VCaP (cell line): Measurements from ENCODE around the gene PHRF1.

Source experiments
- H3K27ac ChIP-seq: fragments of 450-650 bp; 2 replicates; pipeline ENCODE4 v1.5.1; 2017
- CTCF ChIP-seq: fragments of 450-650 bp; conservative IDR thresholded peaks from 2 replicates; pipeline ENCODE4 v1.5.1; 2017; ENCODE audit warnings: mild to moderate bottlenecking, moderate library complexity

Gene PHRF1, protein sequence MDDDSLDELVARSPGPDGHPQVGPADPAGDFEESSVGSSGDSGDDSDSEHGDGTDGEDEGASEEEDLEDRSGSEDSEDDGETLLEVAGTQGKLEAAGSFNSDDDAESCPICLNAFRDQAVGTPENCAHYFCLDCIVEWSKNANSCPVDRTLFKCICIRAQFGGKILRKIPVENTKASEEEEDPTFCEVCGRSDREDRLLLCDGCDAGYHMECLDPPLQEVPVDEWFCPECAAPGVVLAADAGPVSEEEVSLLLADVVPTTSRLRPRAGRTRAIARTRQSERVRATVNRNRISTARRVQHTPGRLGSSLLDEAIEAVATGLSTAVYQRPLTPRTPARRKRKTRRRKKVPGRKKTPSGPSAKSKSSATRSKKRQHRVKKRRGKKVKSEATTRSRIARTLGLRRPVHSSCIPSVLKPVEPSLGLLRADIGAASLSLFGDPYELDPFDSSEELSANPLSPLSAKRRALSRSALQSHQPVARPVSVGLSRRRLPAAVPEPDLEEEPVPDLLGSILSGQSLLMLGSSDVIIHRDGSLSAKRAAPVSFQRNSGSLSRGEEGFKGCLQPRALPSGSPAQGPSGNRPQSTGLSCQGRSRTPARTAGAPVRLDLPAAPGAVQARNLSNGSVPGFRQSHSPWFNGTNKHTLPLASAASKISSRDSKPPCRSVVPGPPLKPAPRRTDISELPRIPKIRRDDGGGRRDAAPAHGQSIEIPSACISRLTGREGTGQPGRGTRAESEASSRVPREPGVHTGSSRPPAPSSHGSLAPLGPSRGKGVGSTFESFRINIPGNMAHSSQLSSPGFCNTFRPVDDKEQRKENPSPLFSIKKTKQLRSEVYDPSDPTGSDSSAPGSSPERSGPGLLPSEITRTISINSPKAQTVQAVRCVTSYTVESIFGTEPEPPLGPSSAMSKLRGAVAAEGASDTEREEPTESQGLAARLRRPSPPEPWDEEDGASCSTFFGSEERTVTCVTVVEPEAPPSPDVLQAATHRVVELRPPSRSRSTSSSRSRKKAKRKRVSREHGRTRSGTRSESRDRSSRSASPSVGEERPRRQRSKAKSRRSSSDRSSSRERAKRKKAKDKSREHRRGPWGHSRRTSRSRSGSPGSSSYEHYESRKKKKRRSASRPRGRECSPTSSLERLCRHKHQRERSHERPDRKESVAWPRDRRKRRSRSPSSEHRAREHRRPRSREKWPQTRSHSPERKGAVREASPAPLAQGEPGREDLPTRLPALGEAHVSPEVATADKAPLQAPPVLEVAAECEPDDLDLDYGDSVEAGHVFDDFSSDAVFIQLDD (N-terminal part only)

GRCh38 chr11:575996-576768, at the start of gene PHRF1:
Gene PHRF1, plus strand, starts transcription at chr11:576470. Its CDS starts 5,043 bp downstream, at chr11:581513.
- peak within 1 kb of the TSS; percentile 95 for H3K27ac ChIP-seq
- no peak for TF ChIP-seq CTCF

DNA sequence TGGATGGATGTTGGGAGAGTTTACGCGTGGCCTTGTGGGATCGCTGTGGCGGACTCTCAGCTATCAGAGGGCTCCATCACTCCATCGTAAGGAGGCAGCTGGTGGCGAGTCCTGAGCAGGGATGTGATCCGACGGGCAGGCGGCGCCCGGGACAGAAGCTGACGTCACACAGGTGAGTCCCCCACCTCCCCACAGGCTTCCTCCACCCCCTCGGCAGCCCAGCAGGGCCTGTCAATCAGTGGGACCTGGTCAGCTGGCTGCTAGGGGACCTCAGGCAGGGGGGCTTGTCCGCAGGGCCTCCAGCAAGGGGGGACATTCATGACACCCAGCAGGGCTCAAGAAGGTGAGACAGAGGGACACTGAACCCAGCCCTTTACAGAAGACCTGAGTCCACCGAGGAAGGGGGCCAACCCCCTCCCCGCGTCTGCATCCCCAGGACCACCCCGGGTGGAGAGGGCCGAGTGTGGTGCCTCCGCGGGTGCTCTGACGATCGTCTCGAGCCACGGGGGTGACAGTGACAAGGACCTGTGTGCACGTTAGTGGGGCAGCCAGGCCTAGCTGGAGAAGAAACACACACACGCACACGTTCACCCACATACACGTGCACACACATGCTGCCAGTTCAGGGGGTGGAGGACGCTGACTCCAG, 48.0 kb upstream of the PHRF1 start:
- no peak for TF ChIP-seq CTCF
- H3K27ac ChIP-seq: no peak overlapping the region

- no peak for TF ChIP-seq CTCF
- no peak overlapping the region for H3K27ac ChIP-seq
Observed at GRCh38 chr11:528815-529727, 47.2 kb upstream of the PHRF1 start.

- no peak overlapping the region for H3K27ac ChIP-seq
- TF ChIP-seq CTCF: no peak
Observed at GRCh38 chr11:529728-530411, 46.4 kb upstream of the PHRF1 start.

DNA sequence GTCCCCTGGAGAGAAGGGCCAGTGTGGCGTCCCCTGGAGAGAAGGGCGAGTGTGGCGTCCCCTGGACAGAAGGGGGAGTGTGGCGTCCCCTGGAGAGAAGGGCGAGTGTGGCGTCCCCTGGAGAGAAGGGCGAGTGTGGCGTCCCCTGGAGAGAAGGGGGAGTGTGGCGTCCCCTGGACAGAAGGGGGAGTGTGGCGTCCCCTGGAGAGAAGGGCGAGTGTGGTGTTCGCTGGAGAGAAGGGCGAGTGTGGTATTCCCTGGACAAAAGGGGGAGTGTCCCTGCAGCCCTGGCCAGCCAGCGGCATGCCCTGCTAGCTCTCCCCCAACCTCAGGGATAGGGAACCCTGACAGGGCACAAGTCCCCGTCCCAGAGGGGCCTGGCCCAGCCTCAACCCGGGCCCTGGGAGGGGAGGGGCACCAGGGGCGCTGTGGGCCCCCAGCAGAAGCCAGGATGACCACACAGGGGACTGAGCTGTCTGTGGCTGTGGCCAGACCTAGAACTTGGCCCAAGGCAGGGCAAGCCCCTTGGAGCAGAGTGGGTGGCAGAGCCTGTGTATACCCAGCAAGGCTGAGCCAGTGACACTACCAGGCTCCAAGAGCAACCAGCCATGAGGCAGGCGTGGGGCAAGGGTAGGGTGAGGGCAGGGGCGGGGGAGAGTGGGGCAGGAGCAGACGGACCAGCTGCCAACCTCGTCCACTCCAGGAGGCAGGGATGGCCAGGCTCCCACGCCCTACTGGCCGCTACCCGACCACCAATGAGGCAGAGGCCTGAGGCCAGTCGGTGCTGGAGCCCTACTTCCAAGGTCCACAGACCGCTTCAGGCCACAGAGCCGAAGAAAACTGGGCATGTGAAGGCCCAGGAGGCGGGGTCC, 45.1 kb upstream of the PHRF1 start:
- H3K27ac ChIP-seq: no peak overlapping the region
- no peak for TF ChIP-seq CTCF
